Testis (tissue), 3 donors: ENCODE measurements around the gene ZNF211. TPM values are rescaled to one million over a fixed set of nuclear protein-coding genes. Genes with fewer than 3 reads are reported as not detected.
A peak's percentile ranks its signal among the peaks of the same experiment; 100 is the strongest.

ENCODE experiments used
- DNase-seq: peaks from one replicate; pipeline ENCODE4 v3.0.0-alpha.2; 2019
- H3K27ac ChIP-seq, 2 donors: fragments of 200-600 bp; sonication (generic); one replicate each; pipeline ENCODE4 v1.5.1; 2019
- H3K27me3 ChIP-seq: fragments of 200-600 bp; sonication (generic); one replicate; pipeline ENCODE4 v1.5.1; 2019
- H3K36me3 ChIP-seq: fragments of 200-600 bp; sonication (generic); one replicate; pipeline ENCODE4 v1.5.1; 2017; ENCODE audit warnings: low read depth; ENCODE audit errors: missing control alignments
- H3K4me1 ChIP-seq: fragments of 200-600 bp; sonication (generic); one replicate; pipeline ENCODE4 v1.5.1; 2019
- H3K4me3 ChIP-seq, 2 donors: fragments of 200-600 bp; sonication (generic); one replicate each; pipeline ENCODE4 v1.5.1; 2017 to 2019
- H3K9me3 ChIP-seq: fragments of 200-600 bp; sonication (generic); one replicate; pipeline ENCODE4 v1.5.1; 2017
- CTCF ChIP-seq, 3 experiments: fragments of 450-650 bp in 2 of 3; fragments of 200-600 bp in 1 of 3; sonication (generic) in 1 of 3; IDR thresholded peaks; one replicate each; pipeline ENCODE4 v1.5.1; 2016 to 2019; ENCODE audit warnings: antibody characterized with exemption in 3 of 3, mild to moderate bottlenecking in 2 of 3, moderate library complexity in 1 of 3
- POLR2A ChIP-seq: fragments of 450-650 bp; IDR thresholded peaks from one replicate; pipeline ENCODE4 v1.6.1; 2017; ENCODE audit warnings: antibody characterized with exemption, mild to moderate bottlenecking, moderate library complexity
- WGBS, 2 donors: methylation state at CpG; one replicate each; pipeline ENCODE4 v1.1.5; 2018; 5-methylcytosine and 5-hydroxymethylcytosine counted together
- intact Hi-C: fragments of 100-400 bp; cut with DNase I; formaldehyde crosslinking; loops from one replicate; pipeline ENCODE4 v1.15.1; 2023; ENCODE audit warnings: low total_unique reads
- polyA plus RNA-seq: library from polyadenylated mRNA; stranded (reverse); fragments of 350-450 nt; fragmentation: Illumina TruSeq; extraction: RNeasy Lipid Tissue Mini Kit (QIAGEN cat#74804); gene quantifications from one replicate; pipeline ENCODE4 v1.2.3, GENCODE V29; 2014; ENCODE audit warnings: low read depth, low replicate concordance; ENCODE audit not compliant: insufficient read depth
- total RNA-seq, 2 donors: library from RNA; depleted of rRNA; stranded (reverse); fragments of >200 nt; gene quantifications; one replicate each; pipeline ENCODE4 v1.2.3, GENCODE V29; 2016

ZNF211 gene
- total and polyA plus RNA-seq, 3 donors from 2014 or later, result 11.1 to 18.6 (median 16.9) TPM

DNA sequence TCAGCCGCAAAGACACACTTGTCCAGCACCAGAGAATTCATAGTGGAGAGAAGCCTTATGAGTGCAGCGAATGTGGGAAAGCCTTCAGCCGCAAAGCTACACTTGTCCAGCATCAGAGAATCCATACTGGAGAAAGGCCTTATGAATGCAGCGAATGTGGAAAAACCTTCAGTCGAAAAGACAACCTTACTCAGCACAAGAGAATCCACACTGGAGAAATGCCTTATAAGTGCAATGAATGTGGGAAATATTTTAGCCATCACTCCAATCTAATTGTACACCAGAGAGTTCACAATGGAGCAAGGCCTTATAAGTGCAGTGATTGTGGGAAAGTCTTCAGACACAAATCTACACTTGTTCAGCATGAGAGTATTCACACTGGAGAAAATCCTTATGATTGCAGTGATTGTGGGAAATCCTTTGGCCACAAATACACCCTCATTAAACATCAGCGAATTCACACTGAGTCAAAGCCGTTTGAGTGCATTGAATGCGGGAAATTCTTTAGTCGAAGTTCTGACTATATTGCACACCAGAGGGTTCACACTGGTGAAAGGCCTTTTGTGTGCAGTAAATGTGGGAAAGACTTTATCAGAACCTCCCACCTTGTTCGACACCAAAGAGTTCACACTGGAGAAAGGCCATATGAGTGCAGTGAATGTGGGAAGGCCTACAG is 12.2 kb upstream of the ZNF211 start:
- Histone ChIP-seq H3K4me1 (peaks cover 3% of the 10 kb centered on the region), H3K4me3 (no peak overlapping the region), H3K9me3 (peaks cover 5% of the 10 kb centered on the region), H3K27ac (no peak overlapping the region), H3K27me3 (no peaks in the 10 kb centered on the region), H3K36me3 (peaks cover 3% of the 10 kb centered on the region)
- 97 to 98% methylated on average over 10 of the region's 10 CpGs for WGBS, 2 donors
- TF ChIP-seq CTCF (IDR thresholded peaks at IDR 0.05) (no peak), POLR2A (no peak)
- intact Hi-C loops, result no loop called here
- DNase-seq, result no peak

DNA sequence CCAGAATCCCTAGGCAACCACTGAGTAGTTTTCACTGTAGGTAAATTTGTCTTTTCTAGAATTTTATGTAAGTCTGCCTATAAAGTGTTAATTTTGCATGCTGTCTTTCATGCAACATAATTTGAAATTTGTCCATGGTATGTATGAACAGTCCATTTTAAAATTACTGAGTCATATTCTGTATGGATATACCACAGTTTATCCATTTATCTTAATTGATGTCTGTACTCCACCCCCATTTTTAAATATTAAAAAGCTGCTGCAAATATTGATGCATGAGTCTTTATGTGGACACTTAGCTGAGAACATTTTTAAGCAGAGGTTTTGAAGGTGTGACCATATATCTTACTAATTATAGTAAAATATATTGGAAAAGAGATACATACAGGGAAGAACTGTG is 9.9 kb upstream of the ZNF211 start:
- Histone ChIP-seq H3K27ac (no peak overlapping the region), H3K36me3 (peaks cover 3% of the 10 kb centered on the region), H3K27me3 (no peaks in the 10 kb centered on the region), H3K9me3 (peaks cover 5% of the 10 kb centered on the region), H3K4me1 (no peaks in the 10 kb centered on the region), H3K4me3 (no peak overlapping the region)
- intact Hi-C loops, result no loop called here
- TF ChIP-seq CTCF (IDR thresholded peaks at IDR 0.05) (no peak), POLR2A (no peak)
- no peak for DNase-seq

DNA sequence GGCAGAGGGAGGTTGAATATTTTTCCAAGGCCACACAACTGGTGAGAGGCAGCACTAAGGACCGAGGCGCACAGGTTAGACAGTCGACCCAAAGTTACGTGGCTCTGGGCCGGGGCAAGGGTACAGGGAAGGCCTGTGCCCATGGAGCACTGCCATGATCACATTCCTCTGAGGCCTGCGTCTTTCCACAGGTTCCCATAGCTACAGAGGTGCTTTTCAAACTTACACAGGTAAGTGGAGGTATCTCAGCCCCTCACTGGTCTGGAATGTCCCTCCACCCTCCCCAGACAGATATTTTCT is 814 bp downstream of the ZNF211 start:
- H3K27ac ChIP-seq, result no peak overlapping the region
- intact Hi-C loops, result no loop called here
- H3K27me3 ChIP-seq, result no peaks in the 10 kb centered on the region
- no peak for DNase-seq
- peaks cover 4% of the 10 kb centered on the region for H3K4me1 ChIP-seq
- H3K36me3 ChIP-seq, result no peaks in the 10 kb centered on the region
- WGBS, 2 donors, result 35 to 52% methylated on average over 5 to 6 of the region's 6 CpGs
- no peaks in the 10 kb centered on the region for H3K9me3 ChIP-seq
- no peak for TF ChIP-seq CTCF (IDR thresholded peaks at IDR 0.05)
- TF ChIP-seq POLR2A, result no peak
- H3K4me3 ChIP-seq, result peak overlapping the region; percentile 81 to 92

- H3K9me3 ChIP-seq, result no peaks in the 10 kb centered on the region
- peaks cover 4% of the 10 kb centered on the region for H3K4me1 ChIP-seq
- no peak overlapping the region for H3K4me3 ChIP-seq
- 92 to 97% methylated on average over 4 of the region's 4 CpGs for WGBS, 2 donors
- TF ChIP-seq CTCF (IDR thresholded peaks at IDR 0.05), result no peak
- TF ChIP-seq POLR2A, result no peak
- H3K27me3 ChIP-seq, result no peaks in the 10 kb centered on the region
- DNase-seq, result no peak
- H3K36me3 ChIP-seq, result peaks cover 5% of the 10 kb centered on the region
- H3K27ac ChIP-seq, result no peak overlapping the region
- intact Hi-C loops, result no loop called here
Measured at GRCh38 chr19:57637379-57637778, 4.4 kb downstream of the ZNF211 start.

GRCh38 chr19:57641715-57642234 is 8.8 kb downstream of the ZNF211 start:
- Histone ChIP-seq H3K9me3 (no peaks in the 10 kb centered on the region), H3K27ac (no peak overlapping the region), H3K4me1 (no peaks in the 10 kb centered on the region), H3K36me3 (peaks cover 5% of the 10 kb centered on the region), H3K27me3 (no peaks in the 10 kb centered on the region), H3K4me3 (no peak overlapping the region)
- TF ChIP-seq CTCF (IDR thresholded peaks at IDR 0.05), result no peak
- TF ChIP-seq POLR2A, result no peak
- no peak for DNase-seq
- WGBS, 2 donors, result 92 to 95% methylated on average over 4 of the region's 4 CpGs
- intact Hi-C loops, result no loop called here
